Measurements from ENCODE around the gene EDN3. TPM values are rescaled to one million over a fixed set of nuclear protein-coding genes. Genes with fewer than 3 reads are reported as not detected.

The EDN3 gene
- total RNA-seq, 4 donors from 2014 or later = 10.5 to 89.5 (median 53.6) TPM

GRCh38 chr20:59318201-59318790 is 17.9 kb downstream of the EDN3 start:
- Histone ChIP-seq H3K4me1 (peaks cover 10 to 13% of the 10 kb centered on the region in 2 donors), H3K9me3 (no peaks in the 10 kb centered on the region), H3K27me3 (no peaks in the 10 kb centered on the region), H3K4me3 (replicated peaks in 1 of 3) (no peak overlapping the region), H3K27ac (no peak overlapping the region), H3K36me3 (no peaks in the 10 kb centered on the region)
- WGBS, 2 donors = 82 to 85% methylated on average over 20 of the region's 20 CpGs
- no peak for TF ChIP-seq CTCF (IDR thresholded peaks at IDR 0.05)
- TF ChIP-seq POLR2A (IDR thresholded peaks at IDR 0.05) = no peak
- intact Hi-C loops (cut with DNase I) = no loop called here
- peak; percentile 36 to 39 for DNase-seq

- Histone ChIP-seq H3K4me3 (replicated peaks in 1 of 3) (no peak overlapping the region), H3K27me3 (no peaks in the 10 kb centered on the region), H3K36me3 (no peaks in the 10 kb centered on the region), H3K9me3 (no peaks in the 10 kb centered on the region), H3K4me1 (peaks cover 11 to 15% of the 10 kb centered on the region in 2 donors), H3K27ac (no peak overlapping the region)
- DNase-seq = no peak
- TF ChIP-seq POLR2A (IDR thresholded peaks at IDR 0.05) (no peak), CTCF (IDR thresholded peaks at IDR 0.05) (no peak)
- intact Hi-C loops (cut with DNase I) = no loop called here
- WGBS, 2 donors = 67 to 79% methylated on average over 4 of the region's 4 CpGs
Measured at GRCh38 chr20:59318803-59319202, 18.4 kb downstream of the EDN3 start.

- peaks cover 21 to 22% of the 10 kb centered on the region in 2 donors for H3K4me1 ChIP-seq
- no peaks in the 10 kb centered on the region for H3K27me3 ChIP-seq
- 98 to 99% methylated on average over 7 to 10 of the region's 10 CpGs for WGBS, 2 donors
- intact Hi-C loops (cut with DNase I) = no loop called here
- TF ChIP-seq POLR2A (IDR thresholded peaks at IDR 0.05) (no peak), CTCF (IDR thresholded peaks at IDR 0.05) (no peak)
- no peak overlapping the region for H3K27ac ChIP-seq
- no peak overlapping the region for H3K4me3 ChIP-seq (replicated peaks in 1 of 3)
- H3K9me3 ChIP-seq = no peaks in the 10 kb centered on the region
- H3K36me3 ChIP-seq = no peaks in the 10 kb centered on the region
- no peak for DNase-seq
Measured at GRCh38 chr20:59320426-59320825, 20.0 kb downstream of the EDN3 start.

GRCh38 chr20:59320854-59321647 is 20.6 kb downstream of the EDN3 start:
- Histone ChIP-seq H3K4me1 (peaks cover 21 to 25% of the 10 kb centered on the region in 2 donors), H3K36me3 (no peaks in the 10 kb centered on the region), H3K27ac (no peak overlapping the region), H3K9me3 (no peaks in the 10 kb centered on the region), H3K27me3 (no peaks in the 10 kb centered on the region), H3K4me3 (replicated peaks in 1 of 3) (no peak overlapping the region)
- no peak for DNase-seq
- no peak for TF ChIP-seq CTCF (IDR thresholded peaks at IDR 0.05)
- TF ChIP-seq POLR2A (IDR thresholded peaks at IDR 0.05) = no peak
- intact Hi-C loops (cut with DNase I) = no loop called here
- WGBS, 2 donors = 87 to 89% methylated on average over 7 to 14 of the region's 16 CpGs

- no peaks in the 10 kb centered on the region for H3K27me3 ChIP-seq
- intact Hi-C loops (cut with DNase I) = no loop called here
- H3K9me3 ChIP-seq = no peaks in the 10 kb centered on the region
- H3K27ac ChIP-seq = no peak overlapping the region
- H3K36me3 ChIP-seq = no peaks in the 10 kb centered on the region
- no peak overlapping the region for H3K4me3 ChIP-seq (replicated peaks in 1 of 3)
- H3K4me1 ChIP-seq = peaks cover 22 to 26% of the 10 kb centered on the region in 2 donors
- TF ChIP-seq POLR2A (IDR thresholded peaks at IDR 0.05) = no peak
- WGBS, 2 donors = 78 to 79% methylated on average over 9 of the region's 9 CpGs
- DNase-seq = no peak
Measured at GRCh38 chr20:59322081-59322480, 21.7 kb downstream of the EDN3 start.

All from thyroid gland (tissue), 4 donors.